CD4-positive, alpha-beta T cell treated with Interleukin-17A for 1 hour (primary cell): Measurements from ENCODE around the gene SYT7.
"Not testable (repeated sequence)": the region's sequence is repeated elsewhere in the genome, so short reads cannot be mapped to it uniquely, and the experiment has no call there.

ENCODE experiments used
- DNase-seq: peaks from one replicate; pipeline ENCODE4 v3.0.0-alpha.2; 2020

SYT7 gene

DNA sequence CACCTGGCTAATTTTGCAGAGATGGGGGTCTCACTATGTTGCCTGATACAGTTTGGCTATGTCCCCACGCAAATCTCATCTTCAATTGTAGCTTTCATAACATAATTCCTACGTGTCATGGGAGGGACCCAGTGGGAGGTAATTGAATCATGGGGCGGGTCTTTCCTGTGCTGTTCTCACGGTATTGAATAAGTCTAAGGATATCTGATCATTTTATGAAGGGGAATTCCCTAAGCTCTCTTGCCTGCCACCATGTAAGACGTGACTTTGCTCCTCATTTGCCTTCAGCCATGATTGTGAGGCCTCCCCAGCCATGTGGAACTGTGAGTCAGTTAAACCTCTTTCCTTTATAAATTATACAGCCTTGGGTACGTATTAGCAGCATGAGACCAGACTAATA lies 113.3 kb downstream of the SYT7 start:
- not testable (repeated sequence) for DNase-seq
